Small intestine (tissue), 7 donors: Measurements from ENCODE around the gene MTMR3. TPM values are rescaled to one million over a fixed set of nuclear protein-coding genes. Genes with fewer than 3 reads are reported as not detected.

Experiments used
- DNase-seq, 2 donors: peaks; one replicate each; pipeline versions ENCODE4 v3.0.0 to v3.0.0-alpha.2; 2013
- FAIRE-seq: peaks from 2 replicates; lab custom pipeline; 2012; peaks lifted over from hg19 to GRCh38; lab: Jason Lieb, UNC
- H3K27ac ChIP-seq, 3 donors: one replicate each; pipeline ENCODE4 v1.5.1; 2013; ENCODE audit warnings: low read length in 2 of 3, mild to moderate bottlenecking in 2 of 3, control low read depth in 1 of 3, inconsistent platforms in 1 of 3, low read depth in 1 of 3, moderate library complexity in 1 of 3
- H3K27me3 ChIP-seq, 3 donors: one replicate each; pipeline ENCODE4 v1.6.1; 2013; ENCODE audit warnings: low read length in 3 of 3, inconsistent platforms in 1 of 3; ENCODE audit not compliant: control insufficient read depth in 3 of 3, insufficient read depth in 3 of 3
- H3K36me3 ChIP-seq, 3 donors: one replicate each; pipeline ENCODE4 v1.6.1; 2013; ENCODE audit warnings: low read length in 3 of 3, inconsistent platforms in 1 of 3, low read depth in 1 of 3, mild to moderate bottlenecking in 1 of 3, moderate library complexity in 1 of 3; ENCODE audit not compliant: control insufficient read depth in 3 of 3, insufficient read depth in 2 of 3
- H3K4me1 ChIP-seq, 3 donors: one replicate each; pipeline ENCODE4 v1.6.1; 2013; ENCODE audit warnings: low read length in 2 of 3, inconsistent platforms in 1 of 3, low read depth in 1 of 3, mild to moderate bottlenecking in 1 of 3, moderate library complexity in 1 of 3; ENCODE audit not compliant: control insufficient read depth in 3 of 3, insufficient read depth in 2 of 3
- H3K4me3 ChIP-seq, 3 donors: one replicate each; pipeline ENCODE4 v1.5.1; 2013; ENCODE audit warnings: low read length in 3 of 3, control low read depth in 1 of 3, inconsistent platforms in 1 of 3, low read depth in 1 of 3, mild to moderate bottlenecking in 1 of 3, moderate library complexity in 1 of 3
- H3K9me3 ChIP-seq, 2 donors: one replicate each; pipeline ENCODE4 v1.6.1; 2013; ENCODE audit warnings: low read depth in 1 of 2, low read length in 1 of 2; ENCODE audit not compliant: control insufficient read depth in 2 of 2, insufficient read depth in 1 of 2
- WGBS, 3 donors: extraction: QIAGEN DNeasy Blood & Tissue Kit; methylation state at CpG; one replicate each; pipeline ENCODE4 v1.1.7; 2013; 5-methylcytosine and 5-hydroxymethylcytosine counted together
- polyA plus RNA-seq, 4 donors: library from polyadenylated mRNA; stranded (reverse) in 3 of 4; unstranded in 1 of 4; fragments of 200-250 nt in 3 of 4; fragments of 120-200 nt in 1 of 4; gene quantifications; one replicate each; pipeline versions ENCODE4 v1.2.1 to v1.2.3, GENCODE V29; 2013
- donor health status: healthy with polysubstance abuse.
- donor health status: control.
- donor health status: control.
- donor health status: Bipolar disorder and iron deficiency.
- donor health status: healthy.

The MTMR3 gene
- polyA plus RNA-seq, 4 donors, result 9.2 to 31.8 (median 13.1) TPM

GRCh38 chr22:30017375-30018223, 134.6 kb downstream of the MTMR3 start:
- WGBS, 3 donors, result 94 to 96% (median 94%) methylated on average over 4 of the region's 4 CpGs
- no peaks in the 10 kb centered on the region for H3K9me3 ChIP-seq

GRCh38 chr22:30020511-30020910, 137.5 kb downstream of the MTMR3 start:
- no peak overlapping the region for H3K4me3 ChIP-seq
- H3K4me1 ChIP-seq, result no peaks in the 10 kb centered on the region
- 95 to 97% (median 97%) methylated on average over 9 of the region's 9 CpGs for WGBS, 3 donors
- FAIRE-seq (no peak), DNase-seq (no peak)
- no peak overlapping the region for H3K27ac ChIP-seq
- no peaks in the 10 kb centered on the region for H3K9me3 ChIP-seq
- no peaks in the 10 kb centered on the region for H3K27me3 ChIP-seq
- peaks cover 21 to 84% (median 30%) of the 10 kb centered on the region in 3 donors for H3K36me3 ChIP-seq

More at GRCh38 chr22:30017375-30018223, 134.6 kb downstream of the MTMR3 start:
- H3K27me3 ChIP-seq, result no peaks in the 10 kb centered on the region
- no peak overlapping the region for H3K27ac ChIP-seq
- peaks cover 16 to 79% (median 25%) of the 10 kb centered on the region in 3 donors for H3K36me3 ChIP-seq
- FAIRE-seq (no peak), DNase-seq (no peak)
- H3K4me1 ChIP-seq, result no peaks in the 10 kb centered on the region
- H3K4me3 ChIP-seq, result no peak overlapping the region

GRCh38 chr22:30021338-30021737, 138.4 kb downstream of the MTMR3 start:
- Histone ChIP-seq H3K4me3 (no peak overlapping the region), H3K36me3 (peaks cover 21 to 85% (median 34%) of the 10 kb centered on the region in 3 donors), H3K9me3 (no peaks in the 10 kb centered on the region), H3K27me3 (no peaks in the 10 kb centered on the region), H3K27ac (no peak overlapping the region), H3K4me1 (no peaks in the 10 kb centered on the region)
- no peak for DNase-seq
- 96 to 98% (median 98%) methylated on average over 3 of the region's 3 CpGs for WGBS, 3 donors
- no peak for FAIRE-seq

GRCh38 chr22:30021881-30022619, 139.1 kb downstream of the MTMR3 start:
- H3K27ac ChIP-seq, result no peak overlapping the region
- no peak for FAIRE-seq
- H3K4me1 ChIP-seq, result peaks cover 0 to 4% (median 4%) of the 10 kb centered on the region in 3 donors
- WGBS, 3 donors, result 84 to 93% (median 87%) methylated on average over 8 of the region's 8 CpGs
- DNase-seq, result no peak
- H3K36me3 ChIP-seq, result peaks cover 21 to 87% (median 31%) of the 10 kb centered on the region in 3 donors
- no peaks in the 10 kb centered on the region for H3K27me3 ChIP-seq
- no peak overlapping the region for H3K4me3 ChIP-seq
- no peaks in the 10 kb centered on the region for H3K9me3 ChIP-seq

- no peak overlapping the region for H3K4me3 ChIP-seq
- peaks cover 25 to 88% (median 26%) of the 10 kb centered on the region in 3 donors for H3K36me3 ChIP-seq
- DNase-seq, result no peak
- no peaks in the 10 kb centered on the region for H3K9me3 ChIP-seq
- no peaks in the 10 kb centered on the region for H3K27me3 ChIP-seq
- FAIRE-seq, result no peak
- no peak overlapping the region for H3K27ac ChIP-seq
- peaks cover 0 to 5% (median 4%) of the 10 kb centered on the region in 3 donors for H3K4me1 ChIP-seq
- WGBS, 3 donors, result 79 to 82% (median 82%) methylated on average over 4 of the region's 4 CpGs
Observed at GRCh38 chr22:30023099-30023660, 140.2 kb downstream of the MTMR3 start.

GRCh38 chr22:30024231-30024630, 141.3 kb downstream of the MTMR3 start:
- Histone ChIP-seq H3K4me3 (no peak overlapping the region), H3K27ac (no peak overlapping the region), H3K9me3 (no peaks in the 10 kb centered on the region), H3K4me1 (peaks cover 0 to 5% (median 4%) of the 10 kb centered on the region in 3 donors), H3K36me3 (peaks cover 26 to 87% (median 27%) of the 10 kb centered on the region in 3 donors), H3K27me3 (no peaks in the 10 kb centered on the region)
- DNase-seq (no peak), FAIRE-seq (no peak)
- WGBS, 3 donors, result 96 to 98% (median 98%) methylated on average over 5 of the region's 5 CpGs

- H3K4me1 ChIP-seq, result peaks cover 0 to 5% (median 4%) of the 10 kb centered on the region in 3 donors
- H3K27ac ChIP-seq, result no peak overlapping the region
- DNase-seq (no peak), FAIRE-seq (no peak)
- no peaks in the 10 kb centered on the region for H3K27me3 ChIP-seq
- peaks cover 26 to 81% (median 27%) of the 10 kb centered on the region in 3 donors for H3K36me3 ChIP-seq
- no peak overlapping the region for H3K4me3 ChIP-seq
- no peaks in the 10 kb centered on the region for H3K9me3 ChIP-seq
- WGBS, 3 donors, result 63 to 68% (median 63%) methylated on average over 3 of the region's 3 CpGs
Observed at GRCh38 chr22:30025221-30025620, 142.2 kb downstream of the MTMR3 start.

- Histone ChIP-seq H3K27me3 (no peaks in the 10 kb centered on the region), H3K36me3 (peaks cover 19 to 66% (median 20%) of the 10 kb centered on the region in 3 donors), H3K4me3 (no peak overlapping the region), H3K9me3 (no peaks in the 10 kb centered on the region), H3K27ac (peak overlapping the region; percentile 22 to 80 (median 30)), H3K4me1 (peaks cover 0 to 5% (median 4%) of the 10 kb centered on the region in 3 donors)
- DNase-seq (no peak), FAIRE-seq (no peak)
- WGBS, 3 donors, result 90 to 93% (median 91%) methylated on average over 2 of the region's 2 CpGs
Observed at GRCh38 chr22:30026756-30027155, 143.8 kb downstream of the MTMR3 start.
